NCI-H345 treated with DMSO at 0.1 percent for 48 hours (cell line): ENCODE data around the gene SLC38A2.

Experiments
- DNase-seq: peaks from one replicate; lab custom pipeline; 2025; ENCODE audit not compliant: unreplicated experiment; lab: John Stamatoyannopoulos, UW

Gene SLC38A2

GRCh38 chr12:46395388-46395787 is 22.8 kb upstream of the SLC38A2 start:
- no peak for DNase-seq

DNA sequence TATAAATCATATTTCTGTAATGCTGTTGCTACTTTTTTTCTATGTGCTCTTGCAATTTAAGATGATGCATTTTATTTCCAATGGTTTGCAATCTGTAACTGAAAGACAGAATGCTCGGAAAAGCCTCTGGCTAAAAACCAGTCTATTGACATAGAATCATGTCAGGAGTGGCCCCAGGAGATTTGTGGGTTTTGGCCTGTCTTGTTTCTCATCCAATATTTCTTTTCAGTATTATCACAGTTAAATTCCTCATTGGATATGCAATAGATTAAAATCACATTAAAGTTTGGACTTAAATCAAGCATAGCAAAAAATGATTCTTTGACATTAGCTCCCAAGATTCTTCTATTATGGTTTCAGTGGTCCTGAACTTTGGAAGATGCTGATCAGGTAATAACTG is 19.1 kb upstream of the SLC38A2 start:
- DNase-seq: no peak

DNA sequence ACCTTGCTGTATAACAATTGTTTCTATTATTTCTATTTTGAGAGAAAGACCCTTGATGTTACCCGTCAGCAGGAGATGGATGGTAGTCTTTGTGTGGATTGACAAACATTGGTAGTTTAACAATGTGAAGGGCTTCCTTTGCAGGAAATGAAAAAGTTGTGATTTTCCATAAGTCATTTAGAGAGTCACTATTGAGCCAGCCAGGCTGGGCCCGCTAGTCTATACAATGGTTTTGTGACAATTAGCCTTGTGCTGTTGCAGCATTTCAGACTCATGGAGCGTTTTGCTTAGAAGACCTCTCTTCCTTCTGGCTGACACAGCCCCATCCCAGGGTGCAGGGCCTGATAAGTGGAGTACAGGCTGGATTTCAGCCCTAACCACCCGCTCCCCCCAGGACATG is 18.3 kb upstream of the SLC38A2 start:
- no peak for DNase-seq

GRCh38 chr12:46390304-46390703 is 17.7 kb upstream of the SLC38A2 start:
- no peak for DNase-seq

GRCh38 chr12:46389031-46389616 is 16.6 kb upstream of the SLC38A2 start:
- DNase-seq: no peak

DNA sequence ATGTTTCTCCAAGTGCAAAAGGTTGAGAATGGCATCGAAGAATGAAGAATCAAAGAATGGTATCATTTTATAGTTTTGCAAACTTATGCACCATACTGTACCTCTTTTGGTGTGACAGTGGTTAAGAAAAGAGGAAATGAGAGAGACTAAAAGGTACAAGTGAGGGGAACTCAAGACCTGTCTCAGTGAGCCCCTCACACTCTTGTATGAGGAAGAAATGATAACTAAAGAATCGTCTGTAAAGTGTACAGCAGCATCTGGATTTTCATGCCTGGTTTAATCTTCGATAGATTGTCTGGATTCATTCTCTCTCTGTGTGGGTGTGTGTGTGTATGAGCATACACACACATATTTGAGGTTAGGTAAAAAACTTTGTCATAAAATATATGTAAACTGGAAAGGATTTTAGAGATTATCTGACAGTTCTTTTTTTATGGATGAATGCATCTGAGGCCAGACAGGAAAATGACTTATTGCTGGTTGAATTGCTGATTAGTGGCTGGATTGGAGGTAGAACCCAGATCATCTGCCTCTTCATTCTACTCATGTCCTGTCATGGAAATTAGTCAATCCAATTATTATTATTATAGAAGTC is 16.0 kb upstream of the SLC38A2 start:
- no peak for DNase-seq

DNA sequence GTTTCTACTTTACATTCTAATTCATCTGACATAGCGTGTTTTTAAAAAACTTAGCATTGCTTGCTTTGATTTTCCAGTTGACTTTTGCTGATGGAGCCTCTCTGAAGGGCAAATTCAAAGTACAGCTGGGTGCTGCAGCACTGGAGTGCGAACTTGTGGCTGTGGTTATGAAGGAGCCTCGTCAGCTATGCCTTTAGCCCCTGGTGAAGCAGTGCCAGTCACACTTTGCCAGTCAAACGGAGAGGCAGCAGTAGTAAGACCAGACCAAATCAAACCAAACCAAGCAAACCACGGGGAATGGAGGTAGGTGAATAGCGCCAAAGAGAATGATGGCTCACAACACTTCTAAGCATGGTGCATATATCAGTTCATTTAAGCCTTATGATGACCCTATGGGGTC is 15.1 kb upstream of the SLC38A2 start:
- DNase-seq: no peak

DNA sequence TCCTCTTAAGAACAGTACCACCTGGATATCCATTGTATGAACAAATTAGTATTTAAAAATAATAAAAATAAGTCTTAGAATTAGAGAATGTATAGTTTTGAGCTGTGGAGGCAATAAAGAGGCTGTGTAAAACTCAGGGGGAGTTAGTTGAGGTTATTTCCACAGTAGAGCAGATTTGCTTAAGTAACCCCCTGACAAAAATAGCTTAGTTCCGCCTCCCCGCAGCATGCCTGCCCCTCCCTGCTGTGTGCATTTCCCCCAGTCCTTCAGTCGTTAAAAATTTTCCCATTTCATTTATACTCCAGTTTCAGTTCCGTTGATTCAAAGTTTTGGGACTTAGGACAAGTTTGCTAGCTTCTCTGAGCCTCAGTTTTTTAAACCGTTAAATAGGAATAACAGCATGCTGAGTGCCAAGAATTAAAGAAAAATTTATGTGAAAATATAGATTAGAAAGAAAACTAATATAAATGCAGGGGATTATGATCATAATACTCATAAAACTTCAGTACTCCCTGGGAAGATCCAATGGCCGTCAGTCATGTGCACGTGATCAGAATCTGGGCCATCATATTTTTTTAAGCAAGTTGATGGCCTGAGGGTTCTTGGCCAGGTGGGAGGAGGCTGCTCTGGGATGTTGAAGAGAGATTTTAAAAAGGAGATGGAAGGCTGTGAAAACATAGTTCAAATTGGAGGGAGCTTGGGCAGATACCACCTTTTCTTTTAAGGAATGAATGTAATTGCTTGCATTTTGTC is 14.5 kb upstream of the SLC38A2 start:
- no peak for DNase-seq

- DNase-seq: no peak
Observed at GRCh38 chr12:46386360-46386867, 13.8 kb upstream of the SLC38A2 start.

- no peak for DNase-seq
Observed at GRCh38 chr12:46385438-46385837, 12.9 kb upstream of the SLC38A2 start.

DNA sequence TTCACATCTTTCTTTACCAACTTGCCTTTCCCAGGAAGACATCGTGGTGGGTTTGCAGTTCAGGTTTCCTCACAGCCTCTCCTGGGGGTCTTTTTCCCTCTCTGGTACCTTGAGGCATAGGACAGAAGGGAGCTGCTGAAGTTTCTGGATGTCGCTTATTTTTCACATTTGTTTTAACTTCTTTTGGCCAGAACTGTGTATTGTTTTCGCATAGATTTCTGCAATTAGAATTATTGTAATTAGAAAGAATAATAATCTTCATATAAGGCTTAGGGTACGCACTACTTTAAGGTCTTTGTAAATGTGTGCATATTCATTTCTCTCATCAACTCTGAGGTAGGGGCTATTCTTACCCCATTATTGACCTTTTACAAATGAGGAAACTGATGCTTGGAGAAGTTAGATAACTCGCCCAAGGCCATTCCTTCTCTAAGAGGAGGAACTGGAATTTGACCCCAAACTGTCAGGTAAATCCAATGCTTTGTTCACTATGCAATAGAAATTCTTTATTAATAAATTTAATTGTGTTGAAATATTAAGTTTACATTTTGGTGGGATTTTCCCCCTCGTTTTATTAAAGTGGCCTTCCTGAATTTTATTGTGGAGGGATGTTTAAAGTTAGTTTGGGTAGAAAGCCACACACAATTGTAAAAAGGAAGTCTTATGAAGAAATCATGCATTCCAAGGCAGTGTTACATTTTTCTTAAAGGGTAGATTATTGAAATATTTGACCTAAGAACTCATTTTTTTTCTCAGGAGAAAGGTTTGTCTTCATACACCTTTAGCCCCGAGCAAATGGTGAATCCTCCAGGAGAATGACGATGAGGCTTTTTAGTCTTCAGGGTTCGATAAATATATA is 12.1 kb upstream of the SLC38A2 start:
- no peak for DNase-seq

DNA sequence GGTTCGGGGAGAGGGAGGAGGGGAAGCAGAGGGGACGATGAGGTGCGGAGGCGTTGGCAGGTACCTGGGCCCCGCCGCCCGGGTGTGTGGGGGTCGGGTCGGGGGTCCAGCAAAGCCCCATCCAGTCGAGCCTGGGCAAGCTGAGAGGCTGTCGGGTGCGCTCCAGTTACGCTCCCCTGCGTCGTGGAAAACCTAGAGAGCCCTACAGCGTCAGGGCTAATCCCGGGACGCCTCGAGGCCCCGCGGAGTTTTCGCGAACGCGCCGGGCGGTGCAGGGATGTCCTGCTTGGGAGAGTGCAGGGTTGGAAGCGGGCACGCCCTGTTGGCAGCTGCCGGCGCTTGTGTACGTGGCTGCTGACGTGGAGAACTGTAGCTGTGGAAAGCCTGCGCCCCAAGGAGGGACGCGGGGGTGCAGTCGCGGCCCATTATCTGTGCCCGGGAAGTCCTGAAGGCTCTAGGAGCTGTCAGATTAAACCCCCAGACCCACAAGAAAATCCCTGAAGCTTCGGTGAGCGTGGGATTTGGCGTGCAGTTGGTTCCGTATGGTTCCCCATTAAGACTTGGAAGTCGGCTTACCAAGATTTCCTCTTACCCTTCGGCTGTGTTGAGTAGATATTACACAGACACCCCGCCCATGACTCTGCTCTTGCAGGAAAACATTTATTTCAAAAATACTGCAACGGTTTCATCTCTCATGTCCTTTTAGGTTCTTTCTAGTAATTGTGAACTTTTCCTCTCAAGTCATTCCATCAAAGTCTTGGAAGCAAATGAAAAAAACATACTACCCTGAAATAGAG is 11.3 kb upstream of the SLC38A2 start:
- DNase-seq: no peak

DNA sequence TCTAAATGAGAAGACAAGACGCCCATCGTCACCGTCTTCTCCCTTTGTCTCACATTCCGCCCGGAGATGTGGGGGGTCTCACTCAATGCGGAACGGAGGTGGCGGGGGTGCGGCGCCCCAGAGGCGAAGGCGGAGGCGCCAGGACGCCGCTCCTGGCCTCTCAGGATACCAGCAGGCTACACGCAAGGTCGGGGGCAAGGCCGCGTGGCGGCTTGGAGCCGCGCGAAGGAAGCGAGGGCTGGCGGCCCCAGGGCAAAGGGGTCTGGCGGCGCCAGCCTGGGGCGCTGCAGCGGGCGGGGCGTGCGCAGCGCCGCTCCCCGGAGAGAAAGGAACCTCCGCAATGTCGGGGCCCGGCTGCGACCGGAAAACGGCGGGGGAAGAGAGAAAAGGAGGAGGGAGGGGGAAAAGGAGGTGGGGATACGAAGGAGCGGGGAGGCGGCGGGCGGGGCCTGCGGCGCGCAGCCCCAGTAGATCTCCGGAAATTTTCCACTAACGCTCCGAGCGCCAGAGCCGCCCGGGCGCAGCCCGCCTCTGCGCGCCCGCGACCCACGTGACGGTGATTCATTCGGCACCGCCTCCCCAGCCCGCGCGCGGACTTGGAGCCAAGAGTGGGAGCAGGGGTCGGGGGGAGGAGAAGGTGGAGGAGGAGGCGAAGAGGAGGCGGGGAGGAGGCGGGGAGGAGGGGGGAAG is 10.5 kb upstream of the SLC38A2 start:
- DNase-seq: peak; percentile 41

GRCh38 chr12:46382408-46382963 is 9.9 kb upstream of the SLC38A2 start:
- DNase-seq: no peak

- no peak for DNase-seq
Observed at GRCh38 chr12:46380881-46381280, 8.3 kb upstream of the SLC38A2 start.

- DNase-seq: no peak
Observed at GRCh38 chr12:46380022-46380796, 7.6 kb upstream of the SLC38A2 start.

GRCh38 chr12:46379352-46379751 is 6.8 kb upstream of the SLC38A2 start:
- DNase-seq: no peak

DNA sequence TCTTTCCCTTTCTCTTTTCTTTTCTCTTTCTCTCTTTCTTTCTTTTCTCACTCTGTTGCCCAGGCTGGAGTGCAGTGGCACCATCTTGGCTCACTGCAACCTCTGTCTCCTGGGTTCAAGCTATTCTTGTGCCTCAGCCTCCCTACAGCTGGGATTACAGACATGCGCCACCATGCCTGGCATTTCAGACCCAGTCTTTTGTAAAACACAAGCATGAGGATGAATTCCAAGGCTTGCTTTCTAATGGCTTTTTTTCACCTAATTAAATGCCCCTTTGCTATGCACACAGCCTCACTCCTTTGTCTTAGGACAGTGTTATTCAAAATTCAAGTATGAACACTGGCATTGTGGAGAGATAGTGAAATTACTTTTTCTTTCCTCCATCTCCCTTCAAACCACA is 6.0 kb upstream of the SLC38A2 start:
- no peak for DNase-seq

DNA sequence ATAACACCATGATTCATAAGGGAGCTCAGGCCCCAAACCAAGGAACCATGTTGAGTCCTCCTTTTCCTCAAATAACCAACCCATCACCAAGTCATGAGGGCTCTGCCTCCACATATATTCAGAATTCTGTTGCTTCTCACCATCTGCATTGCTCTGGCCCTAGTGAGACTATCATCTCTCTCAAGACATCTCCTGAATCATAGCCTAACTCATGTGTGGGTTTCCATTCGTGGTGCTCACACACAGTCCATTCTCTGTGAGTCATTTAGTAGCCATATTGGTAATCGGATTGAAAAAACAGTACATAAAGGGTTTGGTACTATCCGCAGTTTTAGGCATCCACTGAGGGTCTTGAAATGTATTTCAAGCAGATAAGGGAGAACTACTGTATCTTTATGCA is 5.1 kb upstream of the SLC38A2 start:
- no peak for DNase-seq
